LNCaP clone FGC (cell line): Measurements from ENCODE around the gene VIT.

Experiments
- DNase-seq: peaks from one replicate; pipeline ENCODE4 v3.0.0-alpha.2; 2011; ENCODE audit warnings: low read depth
- H3K4me3 ChIP-seq: 2 replicates; pipeline ENCODE4 v1.5.1; 2011; ENCODE audit warnings: mild to moderate bottlenecking, low read depth, low read length, control low read depth
- CTCF ChIP-seq: IDR thresholded peaks from 2 replicates; pipeline ENCODE4 v1.5.1; 2012; ENCODE audit warnings: mild to moderate bottlenecking; ENCODE audit not compliant: control insufficient read depth, insufficient read depth; ENCODE audit errors: extremely low read depth

The VIT gene

DNA sequence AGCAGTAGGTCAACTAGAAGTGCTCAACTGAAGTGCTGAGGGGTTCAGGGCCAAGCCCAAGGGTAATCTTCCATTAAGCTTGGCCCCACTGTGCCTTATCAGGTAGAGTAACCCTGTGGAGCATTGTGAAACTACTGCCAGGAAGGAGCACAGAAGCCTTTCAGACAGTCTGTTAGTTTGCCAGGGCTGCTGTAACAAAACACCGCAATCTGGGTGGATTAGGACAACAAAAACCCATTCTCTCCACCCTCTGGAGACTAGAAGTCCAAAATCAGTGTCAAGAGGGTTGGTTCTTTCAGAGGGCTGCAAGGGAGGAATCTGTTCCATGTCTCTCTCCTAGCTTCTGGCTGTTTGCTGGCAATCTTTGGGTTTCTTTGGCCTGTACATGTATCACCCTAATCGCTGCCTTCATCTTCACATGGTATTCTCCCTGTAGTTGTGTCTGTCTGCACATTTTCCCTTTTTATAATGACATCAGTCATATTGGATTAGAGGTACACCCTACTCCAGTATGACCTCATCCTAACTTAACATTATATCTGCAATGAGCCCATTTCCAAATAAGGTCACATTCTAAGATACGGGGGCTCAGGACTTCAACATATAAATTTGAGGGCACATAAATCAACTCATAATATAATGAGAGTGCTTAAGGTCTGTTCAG lies 21.2 kb downstream of the VIT start:
- H3K4me3 ChIP-seq: no peak overlapping the region
- TF ChIP-seq CTCF: no peak
- no peak for DNase-seq

GRCh38 chr2:36727550-36727949 lies 31.0 kb downstream of the VIT start:
- no peak for TF ChIP-seq CTCF
- DNase-seq: no peak
- H3K4me3 ChIP-seq: no peak overlapping the region

GRCh38 chr2:36729067-36729466 lies 32.6 kb downstream of the VIT start:
- TF ChIP-seq CTCF: no peak
- no peak for DNase-seq
- no peak overlapping the region for H3K4me3 ChIP-seq

DNA sequence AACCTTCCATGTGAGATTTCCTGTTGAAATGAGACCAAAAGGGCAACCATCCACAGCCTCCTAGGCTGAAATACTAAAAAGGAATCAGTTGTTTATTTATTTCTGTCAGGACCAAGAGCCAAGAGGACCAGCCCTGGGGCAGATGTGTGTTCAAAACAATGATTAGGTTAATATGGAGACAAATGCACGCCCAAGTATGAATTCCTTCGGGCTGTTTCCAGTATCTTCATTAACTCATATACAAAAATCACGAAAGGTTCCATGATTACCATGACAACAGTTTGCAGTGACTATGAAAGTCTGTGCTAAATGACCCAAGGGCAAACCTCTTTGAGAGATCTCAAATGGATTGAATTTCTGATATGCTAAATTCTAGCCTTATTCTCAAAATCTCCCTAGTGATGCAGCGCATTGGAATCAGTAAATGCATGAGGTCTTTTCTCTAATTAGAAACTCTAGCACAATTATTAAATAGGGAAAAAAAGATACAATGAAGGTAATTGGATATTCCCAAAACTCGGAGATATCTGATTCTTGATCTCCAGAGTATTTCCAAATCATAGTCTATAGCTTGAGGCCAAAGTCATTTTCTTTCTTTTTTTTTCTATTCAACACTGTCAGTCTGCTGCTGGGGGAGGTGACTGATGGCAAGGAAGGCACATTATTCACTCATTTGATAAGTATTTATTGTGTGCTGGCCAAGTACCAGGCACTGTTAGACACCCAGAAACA lies 35.6 kb downstream of the VIT start:
- DNase-seq: no peak
- no peak for TF ChIP-seq CTCF
- H3K4me3 ChIP-seq: no peak overlapping the region

GRCh38 chr2:36732673-36733036 lies 36.1 kb downstream of the VIT start:
- no peak for TF ChIP-seq CTCF
- no peak overlapping the region for H3K4me3 ChIP-seq
- DNase-seq: no peak

DNA sequence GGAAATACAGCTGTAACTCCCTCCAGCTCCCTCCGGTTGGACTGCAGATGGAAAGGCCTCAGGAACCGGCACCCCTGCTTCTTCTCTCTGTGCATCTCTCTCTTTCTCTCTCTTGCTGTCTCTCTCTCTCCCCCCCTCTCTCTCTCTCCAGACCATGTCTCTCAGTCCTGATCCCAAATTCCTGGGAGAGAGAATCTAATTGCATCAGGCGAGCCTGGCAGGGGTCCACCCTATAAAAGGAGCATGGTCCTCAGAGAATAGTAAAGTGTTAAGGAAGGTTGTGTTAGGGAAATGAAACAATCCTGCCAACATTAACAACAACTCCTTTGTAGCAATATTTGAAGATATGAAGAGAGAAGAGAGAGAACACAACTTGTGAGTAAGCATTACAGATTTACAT lies 36.7 kb downstream of the VIT start:
- H3K4me3 ChIP-seq: no peak overlapping the region
- no peak for TF ChIP-seq CTCF

GRCh38 chr2:36734304-36734703 lies 37.8 kb downstream of the VIT start:
- no peak overlapping the region for H3K4me3 ChIP-seq
- no peak for DNase-seq
- no peak for TF ChIP-seq CTCF

More for the DNA sequence above, 36.7 kb downstream of the VIT start:
- no peak for DNase-seq
